Sigmoid colon (tissue), 7 donors: ENCODE data around the gene RER1. TPM values are rescaled to one million over a fixed set of nuclear protein-coding genes. Genes with fewer than 3 reads are reported as not detected.

ENCODE experiments used
- DNase-seq: peaks from one replicate; pipeline ENCODE4 v3.0.0-alpha.2; 2019
- H3K27ac ChIP-seq, 4 donors: fragments of 200-600 bp; sonication (generic); one replicate each; pipeline ENCODE4 v1.5.1; 2016 to 2019; ENCODE audit warnings: mild to moderate bottlenecking in 1 of 4
- H3K27me3 ChIP-seq, 3 donors: fragments of 200-600 bp; sonication (generic); one replicate each; pipeline ENCODE4 v1.5.1; 2019; ENCODE audit warnings: mild to moderate bottlenecking in 1 of 3
- H3K36me3 ChIP-seq, 4 donors: fragments of 200-600 bp; sonication (generic); one replicate each; pipeline ENCODE4 v1.5.1; 2016 to 2019
- H3K4me1 ChIP-seq, 4 donors: fragments of 200-600 bp; sonication (generic); one replicate each; pipeline ENCODE4 v1.5.1; 2017 to 2019
- H3K4me3 ChIP-seq, 4 donors: fragments of 200-600 bp; sonication (generic); one replicate each; pipeline ENCODE4 v1.5.1; 2017 to 2019; ENCODE audit warnings: mild to moderate bottlenecking in 2 of 4, moderate library complexity in 1 of 4
- H3K9me3 ChIP-seq, 4 donors: fragments of 200-600 bp in 3 of 4; sonication (generic) in 3 of 4; one replicate each; pipeline versions ENCODE4 v1.5.1 to v1.6.1; 2013 to 2019
- EP300 ChIP-seq, 4 donors: sonication (generic); formaldehyde crosslinking; IDR thresholded peaks; one replicate each; pipeline ENCODE4 v1.6.1; 2017; ENCODE audit warnings: antibody characterized with exemption in 4 of 4
- POLR2A ChIP-seq, 2 donors: fragments of 450-650 bp; IDR thresholded peaks; one replicate each; pipeline ENCODE4 v1.6.1; 2016; ENCODE audit warnings: antibody characterized with exemption in 2 of 2, mild to moderate bottlenecking in 2 of 2, moderate library complexity in 2 of 2
- POLR2AphosphoS5 ChIP-seq, 4 donors: sonication (generic); formaldehyde crosslinking; IDR thresholded peaks; one replicate each; pipeline ENCODE4 v1.6.1; 2017; ENCODE audit warnings: antibody characterized with exemption in 4 of 4
- WGBS, 2 donors: extraction: QIAGEN DNeasy Blood & Tissue Kit; methylation state at CpG; one replicate each; pipeline ENCODE4 v1.1.7; 2013; 5-methylcytosine and 5-hydroxymethylcytosine counted together
- intact Hi-C: fragments of 100-400 bp; cut with DNase I; formaldehyde crosslinking; loops from one replicate; pipeline ENCODE4 v1.15.1; 2023
- polyA plus RNA-seq, 3 donors: library from polyadenylated mRNA; stranded (reverse); fragments of 200-250 nt; gene quantifications; one replicate each; pipeline ENCODE4 v1.2.3, GENCODE V29; 2013
- total RNA-seq, 4 donors: library from RNA; depleted of rRNA; stranded (reverse); fragments of >200 nt; gene quantifications; one replicate each; pipeline ENCODE4 v1.1.0, GENCODE V29; 2016
- TF ChIP-seq, protein P1 (sequence below), 4 experiments: fragments of 450-650 bp in 3 of 4; fragments of 200-600 bp in 1 of 4; IDR thresholded peaks; one replicate each; pipeline ENCODE4 v1.5.1; 2016 to 2019; ENCODE audit warnings: antibody characterized with exemption in 4 of 4, mild to moderate bottlenecking in 3 of 4, moderate library complexity in 2 of 4
- donor health status: healthy with polysubstance abuse.
- donor health status: Bipolar disorder and iron deficiency.
- donor health status: healthy.

The RER1 gene
- total and polyA plus RNA-seq, 7 donors: 40.8 to 113 (median 51.7) TPM

DNA sequence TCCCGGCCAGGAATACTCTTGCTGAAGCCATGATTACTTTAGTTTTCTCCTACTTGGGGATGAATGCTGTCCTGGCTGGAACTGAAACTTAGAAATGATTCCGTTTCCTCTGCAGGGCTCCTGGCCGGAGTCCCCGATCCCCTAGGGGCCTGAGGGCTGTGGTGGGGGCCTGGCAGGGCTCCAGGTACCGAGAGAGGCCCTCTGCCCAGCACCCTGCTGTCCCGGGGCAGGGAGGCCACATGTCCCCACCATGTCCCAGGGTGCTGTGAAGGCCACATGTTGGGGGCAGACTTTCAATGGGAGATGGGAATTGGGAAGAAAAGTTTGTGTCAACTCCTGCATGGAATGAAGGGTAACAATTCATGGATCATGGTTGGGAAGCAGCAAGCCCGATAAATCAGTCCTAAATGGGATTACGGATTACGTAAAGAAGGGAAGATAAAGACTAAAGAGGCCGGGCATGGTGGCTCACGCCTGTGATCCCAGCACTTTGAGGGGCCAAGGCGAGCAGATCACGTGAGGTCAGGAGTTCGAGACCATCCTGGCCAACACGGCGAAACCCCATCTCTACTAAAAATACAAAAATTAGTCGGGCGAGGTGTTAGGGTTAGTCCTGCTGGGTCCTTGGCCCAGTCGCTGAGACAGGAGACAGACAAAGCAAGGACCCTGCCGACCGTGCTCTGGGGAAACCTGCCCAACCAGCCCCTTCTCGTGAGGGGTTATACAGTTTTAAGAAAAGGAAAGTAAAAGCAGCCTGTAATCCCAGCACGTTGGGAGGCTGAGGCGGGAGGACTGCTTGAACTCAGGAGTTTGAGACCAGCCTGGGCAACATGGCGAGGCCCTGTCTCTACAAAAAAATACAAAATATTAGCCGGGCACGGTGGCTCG, 37.8 kb upstream of the RER1 start:
- WGBS, 2 donors: 84 to 89% methylated on average over 28 of the region's 28 CpGs
- no peak for TF ChIP-seq POLR2A (IDR thresholded peaks at IDR 0.05)
- TF ChIP-seq POLR2AphosphoS5 (IDR thresholded peaks at IDR 0.05): no peak
- TF ChIP-seq, protein P1, sequence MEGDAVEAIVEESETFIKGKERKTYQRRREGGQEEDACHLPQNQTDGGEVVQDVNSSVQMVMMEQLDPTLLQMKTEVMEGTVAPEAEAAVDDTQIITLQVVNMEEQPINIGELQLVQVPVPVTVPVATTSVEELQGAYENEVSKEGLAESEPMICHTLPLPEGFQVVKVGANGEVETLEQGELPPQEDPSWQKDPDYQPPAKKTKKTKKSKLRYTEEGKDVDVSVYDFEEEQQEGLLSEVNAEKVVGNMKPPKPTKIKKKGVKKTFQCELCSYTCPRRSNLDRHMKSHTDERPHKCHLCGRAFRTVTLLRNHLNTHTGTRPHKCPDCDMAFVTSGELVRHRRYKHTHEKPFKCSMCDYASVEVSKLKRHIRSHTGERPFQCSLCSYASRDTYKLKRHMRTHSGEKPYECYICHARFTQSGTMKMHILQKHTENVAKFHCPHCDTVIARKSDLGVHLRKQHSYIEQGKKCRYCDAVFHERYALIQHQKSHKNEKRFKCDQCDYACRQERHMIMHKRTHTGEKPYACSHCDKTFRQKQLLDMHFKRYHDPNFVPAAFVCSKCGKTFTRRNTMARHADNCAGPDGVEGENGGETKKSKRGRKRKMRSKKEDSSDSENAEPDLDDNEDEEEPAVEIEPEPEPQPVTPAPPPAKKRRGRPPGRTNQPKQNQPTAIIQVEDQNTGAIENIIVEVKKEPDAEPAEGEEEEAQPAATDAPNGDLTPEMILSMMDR (IDR thresholded peaks at IDR 0.05): no peak
- no peak for TF ChIP-seq EP300 (IDR thresholded peaks at IDR 0.05)
- no peaks in the 10 kb centered on the region for H3K9me3 ChIP-seq
- no peaks in the 10 kb centered on the region for H3K36me3 ChIP-seq
- H3K27ac ChIP-seq: peak overlapping the region in 3 of 4 donors; percentile 18 to 55 (median 29)
- no peak overlapping the region for H3K4me3 ChIP-seq
- H3K4me1 ChIP-seq: peaks cover 0 to 23% (median 15%) of the 10 kb centered on the region in 4 donors
- DNase-seq: peak; percentile 55
- intact Hi-C loops: no loop called here
- H3K27me3 ChIP-seq: no peaks in the 10 kb centered on the region

DNA sequence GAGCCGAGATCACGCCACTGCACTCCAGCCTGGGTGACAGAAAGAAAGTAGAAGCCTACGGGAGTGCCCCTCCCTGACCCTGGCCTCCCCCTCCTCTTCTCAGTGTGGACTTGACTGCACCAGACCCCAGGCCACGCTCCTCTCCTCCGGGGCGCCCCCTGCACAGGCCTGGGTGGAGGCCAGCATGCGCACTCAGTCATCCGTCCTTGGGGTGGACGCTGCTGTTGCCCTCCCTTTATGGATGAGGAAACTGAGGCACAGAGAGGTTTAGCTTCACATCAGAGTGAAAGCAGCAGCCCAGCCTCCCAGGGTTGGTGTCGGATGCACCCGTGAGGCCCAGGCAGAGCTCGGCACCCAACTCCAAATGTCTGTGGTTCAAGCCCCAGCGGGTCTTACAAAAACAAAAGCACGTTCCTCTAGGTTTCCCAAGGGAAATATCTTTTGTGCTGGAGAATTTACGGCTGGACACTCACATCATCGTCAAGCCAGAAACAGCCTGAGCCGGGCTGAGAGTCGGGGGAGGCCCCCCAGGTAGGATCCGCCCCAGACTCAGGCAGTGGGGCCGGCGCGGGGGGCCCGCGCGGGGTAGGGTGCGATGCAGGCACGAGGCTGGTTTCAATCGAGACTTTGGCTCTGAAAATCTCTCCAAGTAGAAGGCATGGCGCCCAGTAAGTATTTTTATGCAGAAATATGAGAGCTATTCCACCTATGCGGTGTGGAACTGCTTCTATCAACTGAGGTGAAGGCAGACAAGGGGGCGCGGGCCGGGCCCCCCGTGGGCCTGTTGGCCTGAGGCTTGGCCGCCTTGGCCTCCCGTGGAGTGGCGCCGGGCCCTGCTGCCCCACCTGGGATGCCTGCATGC, 36.9 kb upstream of the RER1 start:
- DNase-seq: peak; percentile 43
- no peaks in the 10 kb centered on the region for H3K36me3 ChIP-seq
- no peak for TF ChIP-seq POLR2AphosphoS5 (IDR thresholded peaks at IDR 0.05)
- TF ChIP-seq POLR2A (IDR thresholded peaks at IDR 0.05): no peak
- TF ChIP-seq, protein P1 (IDR thresholded peaks at IDR 0.05): no peak
- no peak for TF ChIP-seq EP300 (IDR thresholded peaks at IDR 0.05)
- 86 to 93% methylated on average over 38 of the region's 38 CpGs for WGBS, 2 donors
- H3K4me1 ChIP-seq: peaks cover 0 to 23% (median 15%) of the 10 kb centered on the region in 4 donors
- peak overlapping the region in 2 of 4 donors; percentile 42 to 63 for H3K27ac ChIP-seq
- H3K9me3 ChIP-seq: no peaks in the 10 kb centered on the region
- H3K27me3 ChIP-seq: no peaks in the 10 kb centered on the region
- peak overlapping the region in 1 of 4 donors; percentile 3 for H3K4me3 ChIP-seq
- intact Hi-C loops: no loop called here

DNA sequence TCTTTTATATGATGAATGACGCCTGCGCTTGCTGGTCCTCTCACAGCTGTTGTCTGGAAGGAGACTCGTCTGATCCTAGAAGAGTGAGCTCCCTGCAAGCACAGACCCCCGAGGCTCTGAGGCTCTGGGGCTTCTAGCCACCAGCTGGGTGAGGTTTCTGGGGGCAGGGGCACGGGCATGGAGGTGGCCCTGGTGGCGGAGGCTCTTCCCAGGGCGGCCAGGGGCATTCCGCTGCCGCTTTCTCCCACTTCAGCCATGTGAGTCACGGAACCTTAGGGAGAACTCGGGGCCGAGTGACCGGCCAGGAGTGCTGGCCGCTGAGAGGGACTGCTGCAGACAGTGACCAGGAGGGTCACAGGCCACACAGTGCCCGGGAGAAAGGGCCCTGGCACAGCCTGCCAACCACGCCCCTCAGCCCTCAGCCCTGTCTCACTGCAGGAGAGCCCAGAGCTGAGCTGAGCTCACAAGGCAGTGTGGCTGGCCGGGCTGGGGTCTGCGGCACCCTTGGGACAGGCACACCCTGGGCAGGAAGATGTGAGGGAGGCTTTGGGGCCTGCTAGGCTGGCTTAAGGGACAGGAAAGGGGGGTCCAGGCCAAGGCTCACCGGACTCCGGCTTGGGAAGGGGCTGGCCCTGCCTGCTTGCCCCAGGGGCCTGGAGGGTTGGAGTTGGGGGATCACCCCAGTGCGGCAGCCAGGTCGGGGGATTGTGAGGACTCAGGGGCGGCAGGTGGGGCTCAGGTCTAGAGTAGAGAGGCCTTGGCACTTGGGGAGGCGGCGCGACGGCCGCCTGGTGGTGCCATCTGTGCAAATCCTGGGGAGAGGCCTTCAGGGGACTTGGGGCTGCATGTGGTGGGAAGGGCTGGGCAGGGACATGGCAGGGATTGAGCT, 36.0 kb upstream of the RER1 start:
- intact Hi-C loops: no loop called here

More for the DNA sequence above, 36.0 kb upstream of the RER1 start:
- no peaks in the 10 kb centered on the region for H3K36me3 ChIP-seq
- H3K27me3 ChIP-seq: no peaks in the 10 kb centered on the region
- peaks cover 0 to 27% (median 23%) of the 10 kb centered on the region in 4 donors for H3K4me1 ChIP-seq
- TF ChIP-seq, protein P1 (IDR thresholded peaks at IDR 0.05): no peak
- TF ChIP-seq EP300 (IDR thresholded peaks at IDR 0.05) (no peak), POLR2A (IDR thresholded peaks at IDR 0.05) (no peak), POLR2AphosphoS5 (IDR thresholded peaks at IDR 0.05) (no peak)
- no peak overlapping the region for H3K4me3 ChIP-seq
- H3K27ac ChIP-seq: peak overlapping the region in 2 of 4 donors; percentile 42 to 63
- no peaks in the 10 kb centered on the region for H3K9me3 ChIP-seq
- WGBS, 2 donors: 89% methylated on average over 28 of the region's 28 CpGs
- peak; percentile 59 for DNase-seq
